ENCODE measurements around the gene TMTC2.

GRCh38 chr12:83121897-83122622, 435.4 kb downstream of the TMTC2 start:
- TF ChIP-seq CTCF (IDR thresholded peaks at IDR 0.05), result no peak
- no peak for TF ChIP-seq POLR2A (IDR thresholded peaks at IDR 0.05)
